ENCODE data around the gene SUDS3. TPM values are rescaled to one million over a fixed set of nuclear protein-coding genes. Genes with fewer than 3 reads are reported as not detected.

Gene SUDS3
- total RNA-seq, 1 donor from 2014 or later = 44.8 TPM

GRCh38 chr12:118356809-118357256 is 19.5 kb upstream of the SUDS3 start:
- Mint-ChIP-seq H3K36me3 (ENCODE audit: low read depth) (peaks cover 2% of the 10 kb centered on the region), H3K27me3 (ENCODE audit: low read depth) (no peaks in the 10 kb centered on the region), H3K4me3 (no peak overlapping the region), H3K4me1 (peaks cover 18% of the 10 kb centered on the region), H3K27ac (ENCODE audit: unreplicated experiment) (peak overlapping the region; percentile 7), H3K9me3 (peaks cover 3% of the 10 kb centered on the region)
- TF ChIP-seq CTCF (conservative IDR thresholded peaks at IDR 0.05) = no peak
- DNase-seq (ENCODE audit: low read depth, low spot score) = no peak

GRCh38 chr12:118357257-118358007 is 18.9 kb upstream of the SUDS3 start:
- H3K9me3 Mint-ChIP-seq = peaks cover 3% of the 10 kb centered on the region
- H3K27ac Mint-ChIP-seq (ENCODE audit: unreplicated experiment) = no peak overlapping the region
- H3K36me3 Mint-ChIP-seq (ENCODE audit: low read depth) = peaks cover 2% of the 10 kb centered on the region
- TF ChIP-seq CTCF (conservative IDR thresholded peaks at IDR 0.05) = peak; percentile 16
- H3K27me3 Mint-ChIP-seq (ENCODE audit: low read depth) = no peaks in the 10 kb centered on the region
- DNase-seq (ENCODE audit: low read depth, low spot score) = no peak
- peaks cover 18% of the 10 kb centered on the region for H3K4me1 Mint-ChIP-seq
- no peak overlapping the region for H3K4me3 Mint-ChIP-seq

GRCh38 chr12:118358008-118358359 is 18.4 kb upstream of the SUDS3 start:
- TF ChIP-seq CTCF (conservative IDR thresholded peaks at IDR 0.05) = no peak
- Mint-ChIP-seq H3K4me3 (no peak overlapping the region), H3K4me1 (peaks cover 18% of the 10 kb centered on the region), H3K9me3 (peaks cover 3% of the 10 kb centered on the region), H3K27ac (ENCODE audit: unreplicated experiment) (no peak overlapping the region), H3K27me3 (ENCODE audit: low read depth) (no peaks in the 10 kb centered on the region), H3K36me3 (ENCODE audit: low read depth) (peaks cover 2% of the 10 kb centered on the region)
- no peak for DNase-seq (ENCODE audit: low read depth, low spot score)

DNA sequence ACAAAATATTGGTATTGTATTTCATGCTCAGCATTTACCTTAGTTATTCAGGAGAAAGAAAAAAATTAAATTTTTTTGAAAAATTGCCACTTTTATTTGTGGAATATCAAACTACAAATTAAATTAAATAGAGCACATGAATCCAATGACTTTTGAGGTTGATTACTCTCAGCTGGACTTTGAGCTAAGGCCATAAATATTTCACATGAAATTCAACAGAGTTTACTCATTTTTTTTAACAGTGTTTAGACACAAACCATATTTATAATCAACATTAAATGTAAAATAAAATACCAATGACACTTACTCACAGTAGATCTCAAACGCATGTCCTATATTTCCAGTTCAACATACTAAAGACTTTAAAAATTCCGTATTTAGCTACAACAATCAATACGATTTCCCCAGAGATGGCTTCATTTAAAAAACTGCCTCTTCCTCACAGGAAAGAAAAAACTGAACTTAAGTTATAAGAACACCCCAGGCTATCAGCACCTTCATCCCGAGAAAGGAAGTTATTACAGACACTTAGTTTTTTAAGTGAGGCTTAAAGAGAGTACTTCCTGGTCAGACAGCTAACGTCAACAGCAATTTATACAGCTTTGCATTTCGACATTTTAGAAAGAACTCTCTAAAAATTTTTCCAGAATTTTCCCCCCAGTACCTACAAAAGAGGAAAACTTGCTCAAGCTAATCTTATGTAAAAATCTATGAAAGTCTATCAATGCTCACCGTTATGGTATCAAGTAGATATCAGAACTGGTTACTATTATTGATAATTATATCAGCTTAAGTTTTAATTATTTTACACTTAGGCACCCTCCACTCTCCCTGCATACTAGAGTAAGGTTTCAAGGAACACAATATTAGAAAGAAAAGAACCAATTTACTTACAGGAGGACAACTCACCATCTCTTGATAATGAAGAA is 17.5 kb upstream of the SUDS3 start:
- peaks cover 2% of the 10 kb centered on the region for H3K36me3 Mint-ChIP-seq (ENCODE audit: low read depth)
- TF ChIP-seq CTCF (conservative IDR thresholded peaks at IDR 0.05) = no peak
- no peaks in the 10 kb centered on the region for H3K27me3 Mint-ChIP-seq (ENCODE audit: low read depth)
- H3K4me3 Mint-ChIP-seq = no peak overlapping the region
- H3K4me1 Mint-ChIP-seq = peaks cover 18% of the 10 kb centered on the region
- peaks cover 3% of the 10 kb centered on the region for H3K9me3 Mint-ChIP-seq
- no peak for DNase-seq (ENCODE audit: low read depth, low spot score)
- H3K27ac Mint-ChIP-seq (ENCODE audit: unreplicated experiment) = no peak overlapping the region

DNA sequence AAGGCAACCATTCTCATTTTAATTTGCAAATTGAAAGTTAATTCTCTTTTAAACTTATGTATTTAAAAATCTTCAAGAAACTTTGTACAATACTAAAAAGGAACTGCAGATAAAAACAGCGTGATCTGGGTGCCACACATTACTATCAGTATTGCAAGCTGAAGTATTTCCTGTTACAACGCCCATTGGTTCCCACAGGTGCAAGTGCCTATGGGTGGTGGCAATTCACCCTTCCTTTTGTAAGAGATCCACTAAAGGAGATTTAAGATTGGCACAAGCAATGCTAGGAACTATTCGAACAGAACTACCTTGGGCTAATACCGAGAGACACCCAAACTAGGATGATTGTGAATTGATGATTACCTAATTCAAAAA is 16.8 kb upstream of the SUDS3 start:
- H3K4me1 Mint-ChIP-seq = peaks cover 18% of the 10 kb centered on the region
- H3K9me3 Mint-ChIP-seq = peaks cover 3% of the 10 kb centered on the region
- no peak for DNase-seq (ENCODE audit: low read depth, low spot score)
- no peak for TF ChIP-seq CTCF (conservative IDR thresholded peaks at IDR 0.05)
- no peaks in the 10 kb centered on the region for H3K27me3 Mint-ChIP-seq (ENCODE audit: low read depth)
- no peak overlapping the region for H3K27ac Mint-ChIP-seq (ENCODE audit: unreplicated experiment)
- H3K36me3 Mint-ChIP-seq (ENCODE audit: low read depth) = no peaks in the 10 kb centered on the region
- no peak overlapping the region for H3K4me3 Mint-ChIP-seq
